Esophagus muscularis mucosa (tissue), 4 donors: ENCODE data around the gene KIRREL3.

Experiments used
- CTCF ChIP-seq, 3 experiments: fragments of 200-600 bp in 2 of 3; fragments of 450-650 bp in 1 of 3; sonication (generic) in 2 of 3; IDR thresholded peaks; one replicate each; pipeline ENCODE4 v1.5.1; 2017 to 2019; ENCODE audit warnings: antibody characterized with exemption in 3 of 3, mild to moderate bottlenecking in 2 of 3, moderate library complexity in 1 of 3
- EP300 ChIP-seq: sonication (generic); formaldehyde crosslinking; IDR thresholded peaks from one replicate; pipeline ENCODE4 v1.6.1; 2017; ENCODE audit warnings: antibody characterized with exemption
- POLR2AphosphoS5 ChIP-seq, 2 donors: sonication (generic); formaldehyde crosslinking; IDR thresholded peaks; one replicate each; pipeline ENCODE4 v1.6.1; 2017; ENCODE audit warnings: antibody characterized with exemption in 2 of 2

- TF ChIP-seq CTCF (IDR thresholded peaks at IDR 0.05) (no peak), POLR2AphosphoS5 (IDR thresholded peaks at IDR 0.05) (no peak), EP300 (no peak)
Observed at GRCh38 chr11:126522152-126522551, 478.4 kb downstream of the KIRREL3 start.
